HepG2 (cell line): ENCODE results near the gene CDH23. TPM values are rescaled to one million over a fixed set of nuclear protein-coding genes. Genes with fewer than 3 reads are reported as not detected.

Source experiments
- CEBPB ChIP-seq: IDR thresholded peaks from 2 replicates; pipeline ENCODE4 v1.6.1; 2011; ENCODE audit warnings: low read depth, low read length, improper control_type of control experiment, borderline replicate concordance
- FOXJ3 ChIP-seq: sonication (generic); formaldehyde crosslinking; IDR thresholded peaks from 2 replicates; pipeline ENCODE4 v1.4.0; 2020; ENCODE audit warnings: missing genetic modification reagents, mild to moderate bottlenecking, borderline replicate concordance
- MED1 ChIP-seq: sonication (generic); formaldehyde crosslinking; IDR thresholded peaks from 2 replicates; pipeline ENCODE4 v1.4.0; 2020; ENCODE audit warnings: missing genetic modification reagents
- MEIS1 ChIP-seq: sonication (generic); formaldehyde crosslinking; IDR thresholded peaks from 2 replicates; pipeline ENCODE4 v1.9.0; 2021; ENCODE audit warnings: mild to moderate bottlenecking, missing genetic modification reagents, moderate library complexity, borderline replicate concordance
- MEIS2 ChIP-seq: sonication (generic); formaldehyde crosslinking; IDR thresholded peaks from 2 replicates; pipeline ENCODE4 v1.9.0; 2021; ENCODE audit warnings: mild to moderate bottlenecking, missing genetic modification reagents
- NCOA2 ChIP-seq: sonication (generic); formaldehyde crosslinking; IDR thresholded peaks from 2 replicates; pipeline ENCODE4 v1.8.0; 2022; ENCODE audit warnings: inconsistent platforms
- NFE2 ChIP-seq: sonication (generic); formaldehyde crosslinking; IDR thresholded peaks from 2 replicates; pipeline ENCODE4 v1.4.0; 2020; ENCODE audit warnings: missing genetic modification reagents
- SATB2 ChIP-seq: sonication (generic); formaldehyde crosslinking; IDR thresholded peaks from 2 replicates; pipeline ENCODE4 v1.5.0; 2020; ENCODE audit warnings: missing genetic modification reagents
- ZNF124 ChIP-seq: sonication (generic); formaldehyde crosslinking; IDR thresholded peaks from 2 replicates; pipeline ENCODE4 v1.4.0; 2020; ENCODE audit warnings: missing genetic modification reagents
- ZNF501 ChIP-seq: sonication (generic); formaldehyde crosslinking; IDR thresholded peaks from 2 replicates; pipeline ENCODE4 v1.5.1; 2020; ENCODE audit warnings: mild to moderate bottlenecking, moderate library complexity, missing genetic modification reagents
- polyA plus RNA-seq, 8 experiments: library from polyadenylated mRNA; depleted of rRNA in 3 of 8; stranded (reverse) in 7 of 8; unstranded in 1 of 8; fragments of >200 nt; fragmentation: Illumina TruSeq in 4 of 8; extraction: Trizol in 4 of 8; gene quantifications; 2 replicates each; pipeline versions ENCODE4 v1.2.1 to v1.2.3, GENCODE V29; 2011 to 2016; ENCODE audit warnings: low read depth in 4 of 8, missing spikeins in 1 of 8, mixed read lengths in 1 of 8; ENCODE audit not compliant: insufficient read depth in 1 of 8
- total RNA-seq, 5 experiments: library from RNA; depleted of rRNA; stranded (reverse); fragments of >200 nt; fragmentation: Illumina TruSeq; extraction: Trizol; gene quantifications; 2 replicates each; pipeline ENCODE4 v1.2.3, GENCODE V29; 2016; ENCODE audit warnings: low read depth in 1 of 5
- TF ChIP-seq, protein P1 (sequence below): sonication (generic); formaldehyde crosslinking; IDR thresholded peaks from 2 replicates; pipeline ENCODE4 v1.4.0; 2020; ENCODE audit warnings: missing genetic modification reagents, borderline replicate concordance
- TF ChIP-seq, protein P2 (sequence below): IDR thresholded peaks from 2 replicates; pipeline ENCODE4 v1.6.1; 2018; ENCODE audit warnings: missing genetic modification reagents, mild to moderate bottlenecking, missing compliant biosample characterization
- TF ChIP-seq, protein P3 (sequence below): IDR thresholded peaks from 2 replicates; pipeline ENCODE4 v1.4.0; 2020; ENCODE audit warnings: mild to moderate bottlenecking, missing genetic modification reagents
- TF ChIP-seq, protein P4 (sequence below): sonication (generic); formaldehyde crosslinking; IDR thresholded peaks from 2 replicates; pipeline ENCODE4 v1.4.0; 2020; ENCODE audit warnings: missing genetic modification reagents, borderline replicate concordance
- TF ChIP-seq, protein P5 (sequence below): sonication (generic); formaldehyde crosslinking; IDR thresholded peaks from 2 replicates; pipeline ENCODE4 v1.8.1; 2023; ENCODE audit warnings: missing genetic modification reagents, inconsistent platforms, borderline replicate concordance

CDH23 gene
- total and polyA plus RNA-seq, 2 of the 13 experiments (the other 11 are each of a cell fraction or from before 2014, with no cell fraction given) = 0.13 TPM; not detected in 1

DNA sequence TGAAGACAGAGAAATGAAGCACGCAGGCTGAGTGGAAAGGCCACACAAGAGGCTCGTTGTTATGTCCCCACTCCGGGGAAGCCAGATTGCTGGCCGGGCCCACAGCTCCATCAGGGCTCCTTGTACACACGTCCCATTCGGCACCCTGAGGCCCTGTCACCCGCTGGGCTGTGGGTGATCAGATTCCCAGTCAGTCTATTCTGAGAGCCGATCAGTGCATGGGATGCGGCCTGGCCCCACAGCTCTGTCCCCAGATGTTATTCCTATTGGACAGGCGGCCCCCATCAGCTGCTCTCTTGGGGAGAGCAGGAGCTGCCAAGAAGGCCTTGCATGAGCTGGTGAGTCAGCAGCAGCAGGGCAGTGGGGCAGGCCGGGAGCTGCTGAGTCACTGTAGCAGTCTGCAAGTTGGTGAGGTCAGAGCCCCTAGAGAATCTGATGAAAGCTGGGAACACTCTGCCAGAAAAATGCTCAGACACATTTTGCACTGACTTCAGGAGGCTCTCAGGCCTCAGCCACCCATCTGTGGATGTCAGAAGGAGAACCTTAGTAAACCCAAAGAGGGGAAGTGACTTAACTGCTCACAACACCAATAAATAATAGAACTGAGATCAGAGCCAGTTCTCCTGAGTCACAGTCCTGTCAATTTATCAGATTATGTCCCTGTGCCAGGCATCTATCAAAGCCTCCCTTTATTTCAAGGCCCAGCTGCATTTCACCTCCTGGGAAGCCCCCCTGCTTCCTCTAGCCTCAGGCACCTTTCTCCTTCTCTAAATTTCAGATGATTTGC lies 463.7 kb downstream of the CDH23 start (continued):
- TF ChIP-seq, protein P1, sequence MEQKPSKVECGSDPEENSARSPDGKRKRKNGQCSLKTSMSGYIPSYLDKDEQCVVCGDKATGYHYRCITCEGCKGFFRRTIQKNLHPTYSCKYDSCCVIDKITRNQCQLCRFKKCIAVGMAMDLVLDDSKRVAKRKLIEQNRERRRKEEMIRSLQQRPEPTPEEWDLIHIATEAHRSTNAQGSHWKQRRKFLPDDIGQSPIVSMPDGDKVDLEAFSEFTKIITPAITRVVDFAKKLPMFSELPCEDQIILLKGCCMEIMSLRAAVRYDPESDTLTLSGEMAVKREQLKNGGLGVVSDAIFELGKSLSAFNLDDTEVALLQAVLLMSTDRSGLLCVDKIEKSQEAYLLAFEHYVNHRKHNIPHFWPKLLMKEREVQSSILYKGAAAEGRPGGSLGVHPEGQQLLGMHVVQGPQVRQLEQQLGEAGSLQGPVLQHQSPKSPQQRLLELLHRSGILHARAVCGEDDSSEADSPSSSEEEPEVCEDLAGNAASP (CRISPR knock-in tag) = peak; percentile 47; the same call in 1 of the 2 replicates
- TF ChIP-seq FOXJ3 (CRISPR knock-in tag) = 0 out of 2 replicates have a peak, but pooled peaks have one; percentile 29
- TF ChIP-seq, protein P2, sequence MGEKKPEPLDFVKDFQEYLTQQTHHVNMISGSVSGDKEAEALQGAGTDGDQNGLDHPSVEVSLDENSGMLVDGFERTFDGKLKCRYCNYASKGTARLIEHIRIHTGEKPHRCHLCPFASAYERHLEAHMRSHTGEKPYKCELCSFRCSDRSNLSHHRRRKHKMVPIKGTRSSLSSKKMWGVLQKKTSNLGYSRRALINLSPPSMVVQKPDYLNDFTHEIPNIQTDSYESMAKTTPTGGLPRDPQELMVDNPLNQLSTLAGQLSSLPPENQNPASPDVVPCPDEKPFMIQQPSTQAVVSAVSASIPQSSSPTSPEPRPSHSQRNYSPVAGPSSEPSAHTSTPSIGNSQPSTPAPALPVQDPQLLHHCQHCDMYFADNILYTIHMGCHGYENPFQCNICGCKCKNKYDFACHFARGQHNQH = peak; percentile 76; the same call in 1 of the 2 replicates
- peak; percentile 23; the same call in 1 of the 2 replicates for TF ChIP-seq CEBPB
- peak; percentile 90 for TF ChIP-seq NFE2 (CRISPR knock-in tag)
- TF ChIP-seq, protein P3, sequence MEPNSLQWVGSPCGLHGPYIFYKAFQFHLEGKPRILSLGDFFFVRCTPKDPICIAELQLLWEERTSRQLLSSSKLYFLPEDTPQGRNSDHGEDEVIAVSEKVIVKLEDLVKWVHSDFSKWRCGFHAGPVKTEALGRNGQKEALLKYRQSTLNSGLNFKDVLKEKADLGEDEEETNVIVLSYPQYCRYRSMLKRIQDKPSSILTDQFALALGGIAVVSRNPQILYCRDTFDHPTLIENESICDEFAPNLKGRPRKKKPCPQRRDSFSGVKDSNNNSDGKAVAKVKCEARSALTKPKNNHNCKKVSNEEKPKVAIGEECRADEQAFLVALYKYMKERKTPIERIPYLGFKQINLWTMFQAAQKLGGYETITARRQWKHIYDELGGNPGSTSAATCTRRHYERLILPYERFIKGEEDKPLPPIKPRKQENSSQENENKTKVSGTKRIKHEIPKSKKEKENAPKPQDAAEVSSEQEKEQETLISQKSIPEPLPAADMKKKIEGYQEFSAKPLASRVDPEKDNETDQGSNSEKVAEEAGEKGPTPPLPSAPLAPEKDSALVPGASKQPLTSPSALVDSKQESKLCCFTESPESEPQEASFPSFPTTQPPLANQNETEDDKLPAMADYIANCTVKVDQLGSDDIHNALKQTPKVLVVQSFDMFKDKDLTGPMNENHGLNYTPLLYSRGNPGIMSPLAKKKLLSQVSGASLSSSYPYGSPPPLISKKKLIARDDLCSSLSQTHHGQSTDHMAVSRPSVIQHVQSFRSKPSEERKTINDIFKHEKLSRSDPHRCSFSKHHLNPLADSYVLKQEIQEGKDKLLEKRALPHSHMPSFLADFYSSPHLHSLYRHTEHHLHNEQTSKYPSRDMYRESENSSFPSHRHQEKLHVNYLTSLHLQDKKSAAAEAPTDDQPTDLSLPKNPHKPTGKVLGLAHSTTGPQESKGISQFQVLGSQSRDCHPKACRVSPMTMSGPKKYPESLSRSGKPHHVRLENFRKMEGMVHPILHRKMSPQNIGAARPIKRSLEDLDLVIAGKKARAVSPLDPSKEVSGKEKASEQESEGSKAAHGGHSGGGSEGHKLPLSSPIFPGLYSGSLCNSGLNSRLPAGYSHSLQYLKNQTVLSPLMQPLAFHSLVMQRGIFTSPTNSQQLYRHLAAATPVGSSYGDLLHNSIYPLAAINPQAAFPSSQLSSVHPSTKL (CRISPR knock-in tag) = peak; percentile 73
- TF ChIP-seq SATB2 (CRISPR knock-in tag) = no peak
- TF ChIP-seq NCOA2 (CRISPR knock-in tag) = peak; percentile 20; the same call in 1 of the 2 replicates
- 0 out of 2 replicates have a peak, but pooled peaks have one; percentile 52 for TF ChIP-seq ZNF124
- TF ChIP-seq MEIS1 (CRISPR knock-in tag) = peak; percentile 50; the same call in 1 of the 2 replicates
- TF ChIP-seq ZNF501 (CRISPR knock-in tag) = peak; percentile 52; the same call in 1 of the 2 replicates
- TF ChIP-seq, protein P4, sequence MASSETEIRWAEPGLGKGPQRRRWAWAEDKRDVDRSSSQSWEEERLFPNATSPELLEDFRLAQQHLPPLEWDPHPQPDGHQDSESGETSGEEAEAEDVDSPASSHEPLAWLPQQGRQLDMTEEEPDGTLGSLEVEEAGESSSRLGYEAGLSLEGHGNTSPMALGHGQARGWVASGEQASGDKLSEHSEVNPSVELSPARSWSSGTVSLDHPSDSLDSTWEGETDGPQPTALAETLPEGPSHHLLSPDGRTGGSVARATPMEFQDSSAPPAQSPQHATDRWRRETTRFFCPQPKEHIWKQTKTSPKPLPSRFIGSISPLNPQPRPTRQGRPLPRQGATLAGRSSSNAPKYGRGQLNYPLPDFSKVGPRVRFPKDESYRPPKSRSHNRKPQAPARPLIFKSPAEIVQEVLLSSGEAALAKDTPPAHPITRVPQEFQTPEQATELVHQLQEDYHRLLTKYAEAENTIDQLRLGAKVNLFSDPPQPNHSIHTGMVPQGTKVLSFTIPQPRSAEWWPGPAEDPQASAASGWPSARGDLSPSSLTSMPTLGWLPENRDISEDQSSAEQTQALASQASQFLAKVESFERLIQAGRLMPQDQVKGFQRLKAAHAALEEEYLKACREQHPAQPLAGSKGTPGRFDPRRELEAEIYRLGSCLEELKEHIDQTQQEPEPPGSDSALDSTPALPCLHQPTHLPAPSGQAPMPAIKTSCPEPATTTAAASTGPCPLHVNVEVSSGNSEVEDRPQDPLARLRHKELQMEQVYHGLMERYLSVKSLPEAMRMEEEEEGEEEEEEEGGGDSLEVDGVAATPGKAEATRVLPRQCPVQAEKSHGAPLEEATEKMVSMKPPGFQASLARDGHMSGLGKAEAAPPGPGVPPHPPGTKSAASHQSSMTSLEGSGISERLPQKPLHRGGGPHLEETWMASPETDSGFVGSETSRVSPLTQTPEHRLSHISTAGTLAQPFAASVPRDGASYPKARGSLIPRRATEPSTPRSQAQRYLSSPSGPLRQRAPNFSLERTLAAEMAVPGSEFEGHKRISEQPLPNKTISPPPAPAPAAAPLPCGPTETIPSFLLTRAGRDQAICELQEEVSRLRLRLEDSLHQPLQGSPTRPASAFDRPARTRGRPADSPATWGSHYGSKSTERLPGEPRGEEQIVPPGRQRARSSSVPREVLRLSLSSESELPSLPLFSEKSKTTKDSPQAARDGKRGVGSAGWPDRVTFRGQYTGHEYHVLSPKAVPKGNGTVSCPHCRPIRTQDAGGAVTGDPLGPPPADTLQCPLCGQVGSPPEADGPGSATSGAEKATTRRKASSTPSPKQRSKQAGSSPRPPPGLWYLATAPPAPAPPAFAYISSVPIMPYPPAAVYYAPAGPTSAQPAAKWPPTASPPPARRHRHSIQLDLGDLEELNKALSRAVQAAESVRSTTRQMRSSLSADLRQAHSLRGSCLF (CRISPR knock-in tag) = 0 out of 2 replicates have a peak, but pooled peaks have one; percentile 39
- TF ChIP-seq MEIS2 (CRISPR knock-in tag) = 0 out of 2 replicates have a peak, but pooled peaks have one; percentile 26
- TF ChIP-seq MED1 (CRISPR knock-in tag) = peak; percentile 64
- TF ChIP-seq, protein P5, sequence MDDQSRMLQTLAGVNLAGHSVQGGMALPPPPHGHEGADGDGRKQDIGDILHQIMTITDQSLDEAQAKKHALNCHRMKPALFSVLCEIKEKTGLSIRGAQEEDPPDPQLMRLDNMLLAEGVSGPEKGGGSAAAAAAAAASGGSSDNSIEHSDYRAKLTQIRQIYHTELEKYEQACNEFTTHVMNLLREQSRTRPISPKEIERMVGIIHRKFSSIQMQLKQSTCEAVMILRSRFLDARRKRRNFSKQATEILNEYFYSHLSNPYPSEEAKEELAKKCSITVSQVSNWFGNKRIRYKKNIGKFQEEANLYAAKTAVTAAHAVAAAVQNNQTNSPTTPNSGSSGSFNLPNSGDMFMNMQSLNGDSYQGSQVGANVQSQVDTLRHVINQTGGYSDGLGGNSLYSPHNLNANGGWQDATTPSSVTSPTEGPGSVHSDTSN (CRISPR knock-in tag) = no peak
